Measurements from ENCODE around the gene KRTAP10-11. TPM values are rescaled to one million over a fixed set of nuclear protein-coding genes. Genes with fewer than 3 reads are reported as not detected.
"Not testable (repeated sequence)": the region's sequence is repeated elsewhere in the genome, so short reads cannot be mapped to it uniquely, and the experiment has no call there.

Gene KRTAP10-11
- total RNA-seq, 1 donor from 2014 or later: not detected

- not testable (repeated sequence) for DNase-seq (ENCODE audit: low spot score)
These were observed 15.4 kb downstream of the KRTAP10-11 start for GRCh38 chr21:44661567-44661966.

GRCh38 chr21:44664691-44665090 is 18.5 kb downstream of the KRTAP10-11 start:
- DNase-seq (ENCODE audit: low spot score) (no peak), ATAC-seq (no peak)

More at GRCh38 chr21:44661567-44661966, 15.4 kb downstream of the KRTAP10-11 start:
- not testable (repeated sequence) for ATAC-seq

DNA sequence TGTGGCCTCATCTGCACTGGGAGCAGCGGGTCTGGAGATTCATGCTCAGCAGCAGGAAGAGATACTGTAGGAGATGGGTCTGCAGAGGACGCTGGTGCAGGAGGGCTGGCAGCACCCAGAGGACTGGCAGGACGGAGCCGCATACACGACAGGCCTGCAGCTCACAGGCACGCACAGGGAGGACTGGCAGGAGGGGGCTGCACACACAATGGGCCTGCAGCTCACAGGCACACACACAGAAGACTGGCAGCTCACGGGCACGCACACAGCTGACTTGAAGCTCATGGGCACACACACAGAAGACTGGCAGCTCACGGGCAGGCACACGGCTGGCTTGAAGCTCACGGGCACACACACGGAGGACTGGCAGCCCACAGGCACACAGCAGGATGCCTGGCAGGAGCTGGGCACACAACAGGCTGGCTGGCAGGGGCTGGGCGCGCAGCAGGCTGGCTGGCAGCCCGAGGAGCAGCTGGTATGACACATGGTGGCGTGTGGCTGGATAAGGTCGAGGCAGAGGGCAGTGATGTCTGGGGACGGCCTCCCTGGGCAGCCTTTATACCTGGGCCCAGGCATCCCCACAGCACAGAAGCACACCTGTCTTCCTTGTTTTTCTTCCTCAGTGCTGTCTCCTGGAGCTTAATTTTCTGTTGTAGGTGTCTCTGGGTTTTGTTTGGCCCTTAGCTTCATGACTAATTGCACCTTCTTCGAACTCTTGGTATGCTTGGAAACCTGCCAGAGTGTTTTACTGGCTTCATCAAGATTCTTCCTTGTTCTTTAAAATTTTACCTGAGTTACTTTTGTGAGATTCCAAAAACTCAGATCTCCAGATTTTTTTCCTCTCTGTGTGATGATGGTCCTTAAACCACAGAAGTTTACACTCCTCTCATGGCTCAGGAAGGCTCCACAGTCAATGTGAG is 20.4 kb downstream of the KRTAP10-11 start, which contains the start of gene KRTAP12-2:
TSS of gene KRTAP12-2 (minus strand) at position 527 of the 920 bp plus-strand sequence. CDS start at position 486, 41 bp downstream.
- ATAC-seq: no peak
- no peak for DNase-seq (ENCODE audit: low spot score)

- ATAC-seq (no peak), DNase-seq (ENCODE audit: low spot score) (no peak)
These were observed 21.4 kb downstream of the KRTAP10-11 start for GRCh38 chr21:44667612-44668011.

DNA sequence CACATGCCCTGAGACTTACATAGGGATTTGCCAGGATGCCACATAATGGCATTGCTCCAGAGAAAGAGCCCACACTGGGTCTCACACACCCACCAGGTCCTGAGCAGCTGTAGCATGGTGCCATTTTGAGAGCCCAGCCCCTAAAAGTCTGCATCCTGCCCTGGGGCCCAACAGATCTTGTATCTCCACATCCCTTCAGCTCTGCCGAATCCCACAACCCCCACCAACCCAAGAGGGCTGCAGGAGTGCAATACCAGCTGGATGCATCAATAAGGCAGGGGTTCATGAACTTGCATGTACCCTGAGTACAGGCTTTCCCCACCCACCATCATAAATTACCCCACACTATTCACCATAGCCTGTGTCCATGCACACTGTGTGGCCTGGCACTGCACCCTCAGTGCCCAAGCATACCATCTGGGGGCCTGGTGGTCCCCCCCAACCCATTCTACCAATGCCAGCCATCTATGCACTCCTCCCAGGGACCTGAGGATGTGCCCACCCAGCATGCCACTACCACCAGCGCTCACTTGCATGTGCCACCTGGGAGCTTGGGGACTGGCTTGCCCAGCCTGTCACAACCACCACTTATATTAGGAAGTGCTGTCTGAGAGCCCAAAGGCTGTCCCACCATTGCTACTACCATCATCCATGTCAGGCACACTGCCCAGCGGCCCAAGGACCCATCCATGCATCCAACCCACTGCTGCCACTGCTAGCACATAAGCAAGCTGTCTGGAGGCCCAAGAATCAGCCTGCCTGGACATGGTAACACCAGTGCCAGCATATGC is 24.6 kb downstream of the KRTAP10-11 start:
- ATAC-seq (no peak), DNase-seq (ENCODE audit: low spot score) (no peak)

GRCh38 chr21:44671911-44672310 is 25.7 kb downstream of the KRTAP10-11 start:
- DNase-seq (ENCODE audit: low spot score) (no peak), ATAC-seq (no peak)

DNA sequence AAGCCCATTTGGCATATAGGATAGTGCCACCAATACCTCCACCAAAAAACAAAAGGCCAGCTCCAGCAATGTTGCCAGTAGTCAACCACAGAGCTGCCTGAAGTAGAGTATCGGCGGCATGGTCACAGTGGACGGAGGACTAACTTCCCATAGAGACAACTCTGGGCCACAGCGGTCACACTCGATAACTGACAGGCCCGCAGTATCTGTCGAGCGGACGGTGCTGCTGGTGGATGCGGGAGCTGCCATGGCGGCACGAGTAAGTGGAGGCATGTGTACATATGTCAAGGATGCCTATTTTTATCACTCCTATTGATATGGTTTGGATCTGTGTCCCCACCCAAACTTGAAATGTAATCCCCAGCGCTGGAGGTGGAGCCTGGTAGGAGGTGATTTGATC is 31.7 kb downstream of the KRTAP10-11 start:
- ATAC-seq (no peak), DNase-seq (ENCODE audit: low spot score) (no peak)

- no peak for DNase-seq (ENCODE audit: low spot score)
- no peak for ATAC-seq
These were observed 34.9 kb downstream of the KRTAP10-11 start for GRCh38 chr21:44681152-44681551.

DNA sequence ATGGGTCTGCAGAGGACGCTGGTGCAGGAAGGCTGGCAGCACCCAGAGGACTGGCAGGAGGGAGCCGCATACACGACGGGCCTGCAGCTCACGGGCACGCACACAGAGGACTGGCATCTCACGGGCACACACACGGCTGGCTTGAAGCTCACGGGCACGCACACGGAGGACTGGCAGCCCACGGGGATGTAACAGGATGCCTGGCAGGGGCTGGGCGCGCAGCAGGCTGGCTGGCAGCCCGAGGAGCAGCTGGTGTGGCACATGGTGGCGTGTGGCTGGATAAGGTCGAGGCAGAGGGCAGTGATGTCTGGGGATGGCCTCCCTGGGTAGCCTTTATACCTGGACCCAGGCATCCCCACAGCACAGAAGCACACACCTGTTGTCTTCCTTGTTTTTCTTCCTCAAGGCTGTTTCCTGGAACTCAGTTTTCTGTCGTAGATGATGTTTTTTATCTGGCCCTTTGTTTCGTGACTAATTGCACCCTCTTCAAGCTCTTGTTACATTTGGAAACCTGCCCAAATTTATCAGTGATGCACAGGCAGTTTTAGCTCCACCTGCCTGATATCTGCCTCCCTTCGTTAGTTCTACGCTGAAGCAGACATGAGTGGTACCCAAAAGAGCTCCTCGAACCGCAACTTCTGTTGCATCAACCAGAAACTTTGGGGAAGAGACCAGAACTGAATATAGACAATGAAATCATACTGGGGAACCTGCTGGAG is 35.8 kb downstream of the KRTAP10-11 start, which contains the start of gene KRTAP12-1:
TSS of gene KRTAP12-1 (minus strand) at position 303 of the 719 bp plus-strand sequence. CDS start at position 263, 40 bp downstream.
- ATAC-seq (no peak), DNase-seq (ENCODE audit: low spot score) (no peak)

GRCh38 chr21:44682580-44683151 is 36.5 kb downstream of the KRTAP10-11 start:
- DNase-seq (ENCODE audit: low spot score) (no peak), ATAC-seq (no peak)

DNA sequence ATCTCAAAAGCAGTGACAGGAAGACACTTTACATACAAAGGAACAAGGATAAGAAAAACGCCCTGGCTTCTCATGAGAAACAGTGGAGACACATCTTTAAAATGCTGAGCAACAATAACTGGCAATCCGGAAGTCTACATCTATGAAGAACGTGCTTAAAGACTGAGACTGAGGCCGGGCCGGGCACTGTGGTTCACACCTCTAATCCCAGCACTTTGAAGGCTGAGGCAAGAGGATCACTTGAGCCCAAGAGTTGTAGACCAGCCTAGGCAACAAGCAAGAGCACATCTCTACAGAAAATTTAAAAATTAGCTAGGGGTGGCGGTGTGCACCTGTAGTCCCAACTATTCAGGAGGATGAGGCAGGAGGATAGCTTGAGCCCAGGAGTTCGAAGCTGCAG is 37.9 kb downstream of the KRTAP10-11 start:
- DNase-seq (ENCODE audit: low spot score) (no peak), ATAC-seq (no peak)

DNA sequence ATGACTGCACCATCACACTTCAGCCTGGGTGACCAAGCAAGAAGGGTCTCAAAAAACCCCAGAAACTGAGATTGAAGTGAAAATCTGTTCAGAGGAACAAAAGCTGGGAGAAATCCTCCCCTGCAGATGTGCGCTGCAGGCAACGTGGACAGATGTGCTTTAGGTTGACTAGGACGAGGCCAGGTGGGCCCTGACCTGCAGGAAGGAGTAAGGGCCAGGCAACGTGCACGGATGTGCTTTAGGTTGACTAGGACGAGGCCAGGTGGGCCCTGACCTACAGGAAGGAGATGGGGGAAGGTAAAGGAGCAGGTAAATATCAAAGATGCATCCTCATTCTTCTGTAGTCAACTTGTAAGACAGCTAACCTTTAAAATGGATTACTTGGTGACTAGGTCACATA is 38.3 kb downstream of the KRTAP10-11 start:
- DNase-seq (ENCODE audit: low spot score): no peak
- ATAC-seq: no peak

GRCh38 chr21:44685050-44685449 is 38.8 kb downstream of the KRTAP10-11 start:
- not testable (repeated sequence) for ATAC-seq; DNase-seq (ENCODE audit: low spot score)

DNA sequence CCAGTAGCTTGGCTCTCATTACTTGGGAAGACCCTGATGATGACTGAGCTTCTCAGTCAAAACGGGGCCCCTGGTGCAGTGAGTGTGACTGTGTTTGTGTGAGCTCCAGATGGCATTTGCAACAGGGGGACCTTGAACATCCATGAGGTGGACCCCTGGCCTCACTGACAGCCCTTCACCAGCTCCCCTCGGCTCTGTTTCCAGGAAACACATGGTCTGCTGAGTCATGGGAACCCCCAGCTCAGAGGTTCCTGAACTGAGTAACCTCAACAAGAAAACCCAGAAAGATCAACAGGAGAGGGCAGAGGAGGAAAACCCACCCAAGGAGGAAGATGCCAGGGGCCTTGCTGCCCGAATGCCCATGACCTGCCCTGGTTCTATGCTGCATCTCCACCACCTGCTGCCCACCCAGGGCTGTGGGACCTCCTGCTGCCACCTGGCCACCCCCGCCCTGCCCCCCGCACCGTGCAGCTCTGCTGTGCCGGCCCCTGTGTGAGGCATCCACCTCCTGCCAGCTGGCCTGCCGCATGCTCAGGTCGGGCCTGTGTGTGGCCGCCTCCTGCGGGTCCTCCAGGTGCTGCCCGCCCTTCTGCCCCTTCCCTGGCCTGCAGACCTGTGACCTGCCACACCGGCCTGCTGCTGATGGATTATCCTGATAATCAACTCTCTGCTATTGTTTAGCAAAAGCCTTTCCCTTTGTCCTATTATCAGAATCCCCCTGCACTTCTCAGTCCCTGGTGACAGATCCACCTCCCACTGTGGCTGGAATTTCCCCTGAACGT is 40.0 kb downstream of the KRTAP10-11 start:
- ATAC-seq (no peak), DNase-seq (ENCODE audit: low spot score) (no peak)

DNA sequence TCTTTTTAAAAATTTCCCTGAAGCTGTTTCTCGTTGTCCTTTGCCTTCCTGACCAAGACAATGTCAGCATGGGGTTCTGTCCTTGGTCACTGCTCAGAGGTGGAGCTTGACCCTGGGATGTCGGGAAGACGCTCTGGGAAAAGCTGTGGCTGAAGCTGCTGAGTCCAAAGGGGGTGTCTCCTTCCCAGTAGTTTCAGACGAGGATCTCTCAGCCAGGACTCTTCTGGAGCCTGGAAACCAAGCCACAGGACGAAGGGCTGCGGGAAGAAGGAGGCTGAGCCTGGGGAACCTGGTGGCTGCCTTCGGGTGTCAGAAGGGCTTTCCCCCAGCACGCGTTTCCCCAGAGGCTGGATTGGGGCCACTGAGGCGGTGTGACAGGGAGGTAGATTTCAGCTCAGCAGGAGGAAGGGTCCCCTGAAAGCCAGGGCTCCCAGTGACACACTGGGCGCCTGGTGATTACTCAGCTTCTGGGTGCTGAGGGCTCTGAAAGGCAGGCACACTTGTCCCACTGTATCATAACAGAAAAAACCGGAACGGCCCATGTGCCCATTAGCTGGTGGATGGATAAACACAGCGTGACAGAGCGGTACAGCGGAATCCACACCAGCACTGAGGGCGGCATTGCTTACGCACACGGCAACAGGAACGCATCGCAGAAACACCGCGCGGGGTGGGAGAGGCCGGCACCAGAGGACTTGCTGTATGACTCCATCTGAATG is 40.8 kb downstream of the KRTAP10-11 start:
- no peak for DNase-seq (ENCODE audit: low spot score)
- ATAC-seq: no peak

DNA sequence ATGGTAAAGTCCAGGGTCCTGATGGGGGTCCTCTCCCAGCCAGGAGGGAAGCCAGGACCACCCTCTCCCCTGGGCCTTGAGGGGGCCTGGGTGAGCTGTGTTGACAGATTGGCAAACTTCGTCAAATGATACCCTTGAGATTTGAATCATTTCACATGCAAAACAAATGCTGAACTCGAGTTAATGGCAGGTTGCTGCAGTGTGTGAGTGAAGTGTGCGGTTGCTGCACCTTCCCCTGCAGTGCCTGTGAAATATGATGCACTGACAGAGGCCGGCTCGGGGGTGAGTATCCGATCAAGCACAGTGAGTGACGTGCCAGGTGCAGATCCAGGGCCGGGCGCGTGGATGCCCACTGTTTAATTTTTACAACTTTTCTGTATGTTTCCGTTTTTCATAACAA is 41.5 kb downstream of the KRTAP10-11 start:
- no peak for DNase-seq (ENCODE audit: low spot score)
- ATAC-seq: no peak

DNA sequence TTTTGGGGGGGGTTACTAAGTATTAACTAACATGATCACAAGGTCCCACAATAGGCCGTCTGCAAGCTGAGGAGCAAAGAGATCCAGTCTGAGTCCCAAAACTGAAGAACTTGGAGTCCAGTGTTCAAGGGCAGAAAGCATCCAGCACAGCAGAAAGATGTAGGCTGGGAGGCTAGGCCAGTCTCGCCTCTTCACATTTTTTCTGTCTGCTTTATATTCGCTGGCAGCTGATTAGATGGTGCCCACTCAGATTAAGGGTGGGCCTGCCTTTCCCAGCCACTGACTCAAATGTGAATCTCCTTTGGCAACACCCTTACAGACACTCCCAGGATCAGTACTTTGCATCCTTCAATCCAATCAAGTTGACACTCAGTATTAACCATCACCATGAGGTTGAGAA is 43.5 kb downstream of the KRTAP10-11 start:
- DNase-seq (ENCODE audit: low spot score); ATAC-seq: not testable (repeated sequence)

DNA sequence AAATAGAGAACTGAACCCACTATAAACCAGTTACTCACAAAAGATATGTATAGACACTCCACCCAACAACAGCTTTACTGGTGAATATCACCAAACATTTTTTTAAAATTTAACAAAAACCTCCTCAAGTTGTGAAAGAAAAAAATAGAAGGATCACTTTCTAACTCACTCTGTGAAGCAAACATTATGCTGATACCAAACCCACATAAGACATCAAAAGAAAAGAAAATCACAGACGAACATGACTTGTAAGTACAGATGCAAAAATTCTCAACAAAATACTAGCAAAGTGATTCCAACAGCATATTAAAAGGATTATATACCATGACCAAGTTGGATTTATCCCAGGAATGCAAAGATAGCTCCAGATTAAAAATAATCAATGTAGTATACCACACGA is 45.5 kb downstream of the KRTAP10-11 start:
- ATAC-seq (no peak), DNase-seq (ENCODE audit: low spot score) (no peak)

Data from left lobe of liver (tissue), 2 donors.